MM.1S (cell line): ENCODE results near the gene LAMB3.

ENCODE experiments used
- EZH2 ChIP-seq: fragments of 300-600 bp; sonication (generic); optimal IDR thresholded peaks from 2 replicates; pipeline ENCODE3; 2017; ENCODE audit warnings: low read depth, mild to moderate bottlenecking, antibody characterized with exemption, low read length, mixed read lengths
- EZH2phosphoT487 ChIP-seq: fragments of 300-600 bp; sonication (generic); IDR thresholded peaks from 2 replicates; pipeline ENCODE4 v1.6.1; 2018; ENCODE audit warnings: antibody characterized with exemption, low read length
- TF ChIP-seq, protein P1 (sequence below): fragments of 300-600 bp; sonication (generic); IDR thresholded peaks from 2 replicates; pipeline ENCODE4 v1.5.1; 2016; ENCODE audit warnings: antibody characterized with exemption, low read length, mixed read lengths

- TF ChIP-seq, protein P1, sequence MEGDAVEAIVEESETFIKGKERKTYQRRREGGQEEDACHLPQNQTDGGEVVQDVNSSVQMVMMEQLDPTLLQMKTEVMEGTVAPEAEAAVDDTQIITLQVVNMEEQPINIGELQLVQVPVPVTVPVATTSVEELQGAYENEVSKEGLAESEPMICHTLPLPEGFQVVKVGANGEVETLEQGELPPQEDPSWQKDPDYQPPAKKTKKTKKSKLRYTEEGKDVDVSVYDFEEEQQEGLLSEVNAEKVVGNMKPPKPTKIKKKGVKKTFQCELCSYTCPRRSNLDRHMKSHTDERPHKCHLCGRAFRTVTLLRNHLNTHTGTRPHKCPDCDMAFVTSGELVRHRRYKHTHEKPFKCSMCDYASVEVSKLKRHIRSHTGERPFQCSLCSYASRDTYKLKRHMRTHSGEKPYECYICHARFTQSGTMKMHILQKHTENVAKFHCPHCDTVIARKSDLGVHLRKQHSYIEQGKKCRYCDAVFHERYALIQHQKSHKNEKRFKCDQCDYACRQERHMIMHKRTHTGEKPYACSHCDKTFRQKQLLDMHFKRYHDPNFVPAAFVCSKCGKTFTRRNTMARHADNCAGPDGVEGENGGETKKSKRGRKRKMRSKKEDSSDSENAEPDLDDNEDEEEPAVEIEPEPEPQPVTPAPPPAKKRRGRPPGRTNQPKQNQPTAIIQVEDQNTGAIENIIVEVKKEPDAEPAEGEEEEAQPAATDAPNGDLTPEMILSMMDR: no peak
- TF ChIP-seq EZH2 (no peak), EZH2phosphoT487 (no peak)
Observed at GRCh38 chr1:209625791-209626285, 26.4 kb downstream of the LAMB3 start.
